ENCODE measurements around the gene RPS6KA5.

DNA sequence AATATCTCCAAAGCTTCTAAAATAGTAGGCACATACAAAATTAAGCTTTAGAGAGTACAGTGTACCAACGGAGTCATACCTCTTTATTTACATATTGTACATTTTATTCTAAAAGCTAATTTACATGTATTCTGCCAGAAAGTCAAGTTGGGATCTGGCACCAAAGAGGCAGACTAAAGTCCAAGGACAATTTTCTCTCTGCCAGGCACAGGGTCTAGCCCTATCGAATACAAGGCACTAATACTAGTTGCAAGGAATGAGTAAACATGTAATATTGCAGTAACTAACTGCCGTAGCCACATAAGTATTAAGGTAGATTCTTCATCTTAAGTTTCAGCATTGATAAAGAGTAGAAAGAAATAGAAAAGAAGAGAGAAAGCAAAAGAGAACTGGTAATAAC is 93.9 kb downstream of the RPS6KA5 start:
- TF ChIP-seq, protein P1, sequence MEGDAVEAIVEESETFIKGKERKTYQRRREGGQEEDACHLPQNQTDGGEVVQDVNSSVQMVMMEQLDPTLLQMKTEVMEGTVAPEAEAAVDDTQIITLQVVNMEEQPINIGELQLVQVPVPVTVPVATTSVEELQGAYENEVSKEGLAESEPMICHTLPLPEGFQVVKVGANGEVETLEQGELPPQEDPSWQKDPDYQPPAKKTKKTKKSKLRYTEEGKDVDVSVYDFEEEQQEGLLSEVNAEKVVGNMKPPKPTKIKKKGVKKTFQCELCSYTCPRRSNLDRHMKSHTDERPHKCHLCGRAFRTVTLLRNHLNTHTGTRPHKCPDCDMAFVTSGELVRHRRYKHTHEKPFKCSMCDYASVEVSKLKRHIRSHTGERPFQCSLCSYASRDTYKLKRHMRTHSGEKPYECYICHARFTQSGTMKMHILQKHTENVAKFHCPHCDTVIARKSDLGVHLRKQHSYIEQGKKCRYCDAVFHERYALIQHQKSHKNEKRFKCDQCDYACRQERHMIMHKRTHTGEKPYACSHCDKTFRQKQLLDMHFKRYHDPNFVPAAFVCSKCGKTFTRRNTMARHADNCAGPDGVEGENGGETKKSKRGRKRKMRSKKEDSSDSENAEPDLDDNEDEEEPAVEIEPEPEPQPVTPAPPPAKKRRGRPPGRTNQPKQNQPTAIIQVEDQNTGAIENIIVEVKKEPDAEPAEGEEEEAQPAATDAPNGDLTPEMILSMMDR (IDR thresholded peaks at IDR 0.05), result no peak
- no peak for TF ChIP-seq ZFX (IDR thresholded peaks at IDR 0.05; ENCODE audit: borderline replicate concordance)
